Esophagus squamous epithelium (tissue), 4 donors: ENCODE data around the gene NLK.

Experiments
- CTCF ChIP-seq, 6 experiments: fragments of 450-650 bp in 4 of 6; fragments of 200-600 bp in 2 of 6; sonication (generic) in 2 of 6; IDR thresholded peaks; one replicate each; pipeline ENCODE4 v1.5.1; 2016 to 2019; ENCODE audit warnings: antibody characterized with exemption in 6 of 6, mild to moderate bottlenecking in 4 of 6, moderate library complexity in 4 of 6
- POLR2A ChIP-seq, 4 donors: fragments of 450-650 bp; IDR thresholded peaks; one replicate each; pipeline ENCODE4 v1.6.1; 2017; ENCODE audit warnings: antibody characterized with exemption in 4 of 4, mild to moderate bottlenecking in 4 of 4, moderate library complexity in 3 of 4

GRCh38 chr17:28204244-28204643, 161.8 kb downstream of the NLK start:
- no peak for TF ChIP-seq CTCF (IDR thresholded peaks at IDR 0.05)
- TF ChIP-seq POLR2A (IDR thresholded peaks at IDR 0.05), result no peak
